HepG2 (cell line): ENCODE measurements around the gene ABHD1. TPM values are rescaled to one million over a fixed set of nuclear protein-coding genes. Genes with fewer than 3 reads are reported as not detected.

Source experiments
- ATAC-seq: fragments of 200-7000 bp; cut with Tn5 transposase; 3 replicates; pipeline ENCODE4 v1.9.1; 2020; ENCODE audit warnings: mild to moderate bottlenecking, moderate library complexity
- BruUV-seq: library from RNA; stranded (reverse); fragments of 400-500 nt; replicated peaks from 2 replicates; lab custom pipeline; 2021; lab: Mats Ljungman, UMichigan
- CTCF ChIA-PET: fragments of 300-600 bp; formaldehyde crosslinking; extraction: SDS; loops from one replicate; lab custom pipeline; 2021; ENCODE audit warnings: low total read pairs, inconsistent platforms, low intra/inter-chr PET ratio; lab: Yijun Ruan, JAX
- POLR2A ChIA-PET: fragments of 350-600 bp; sonication (Branson Sonifier 250); formaldehyde crosslinking; loops from one replicate; lab custom pipeline; 2020; ENCODE audit warnings: antibody characterized with exemption, inconsistent platforms; lab: Yijun Ruan, JAX
- DNase-seq: peaks from one replicate; pipeline ENCODE4 v3.0.0-alpha.2; 2015; ENCODE audit warnings: low spot score
- FAIRE-seq: peaks from 3 replicates; lab custom pipeline; 2011; peaks lifted over from hg19 to GRCh38; lab: Jason Lieb, UNC
- H2AFZ ChIP-seq: one replicate; pipeline ENCODE4 v1.6.1; 2011; ENCODE audit warnings: low read length, inconsistent platforms
- H3K27ac ChIP-seq: fragments of 300-600 bp; 3 replicates; pipeline ENCODE4 v1.8.0; 2011; ENCODE audit warnings: mixed run types, mild to moderate bottlenecking, mixed read lengths, low read length, inconsistent platforms; ENCODE audit not compliant: insufficient read depth; ENCODE audit errors: extremely low read length
- H3K27me3 ChIP-seq, 2 experiments: fragments of 200-600 bp in 1 of 2; 2 replicates in 1 of 2; 3 replicates in 1 of 2; pipeline versions ENCODE4 v1.6.0 to v1.8.0; 2011; ENCODE audit warnings: low read length in 2 of 2, mild to moderate bottlenecking in 2 of 2, moderate library complexity in 2 of 2, inconsistent platforms in 1 of 2; ENCODE audit not compliant: insufficient read depth in 2 of 2, control insufficient read depth in 1 of 2
- H3K36me3 ChIP-seq, 2 experiments: fragments of 200-600 bp in 1 of 2; replicated peaks in 1 of 2; 2 replicates in 1 of 2; 3 replicates in 1 of 2; pipeline versions ENCODE4 v1.5.1 to v1.8.0; 2011; ENCODE audit warnings: low read length in 2 of 2, inconsistent platforms in 1 of 2; ENCODE audit not compliant: insufficient read depth in 2 of 2, control insufficient read depth in 1 of 2
- H3K4me1 ChIP-seq: 2 replicates; pipeline ENCODE4 v1.5.1; 2012; ENCODE audit warnings: low read length, inconsistent platforms; ENCODE audit not compliant: insufficient read depth
- H3K4me2 ChIP-seq: 2 replicates; pipeline ENCODE4 v1.6.0; 2011; ENCODE audit warnings: low read depth, low read length, inconsistent platforms
- H3K4me3 ChIP-seq, 3 experiments: fragments of 200-600 bp in 1 of 3; sonication (generic), shearing (Covaris generic) in 1 of 3; replicated peaks in 1 of 3; 2 replicates each; pipeline ENCODE4 v1.5.1; 2011 to 2016; ENCODE audit warnings: low read length in 3 of 3, inconsistent platforms in 2 of 3, low read depth in 2 of 3, mild to moderate bottlenecking in 2 of 3, control low read depth in 1 of 3, mixed read lengths in 1 of 3; ENCODE audit not compliant: insufficient read depth in 1 of 3
- H3K79me2 ChIP-seq: one replicate; pipeline ENCODE4 v1.6.1; 2011; ENCODE audit warnings: low read length, inconsistent platforms; ENCODE audit not compliant: insufficient read depth
- H3K9ac ChIP-seq: 2 replicates; pipeline ENCODE4 v1.6.0; 2011; ENCODE audit warnings: mild to moderate bottlenecking, low read depth, low read length, inconsistent platforms; ENCODE audit not compliant: insufficient read depth
- H3K9me3 ChIP-seq: 2 replicates; pipeline ENCODE4 v1.5.1; 2012; ENCODE audit warnings: mild to moderate bottlenecking, low read length
- H4K20me1 ChIP-seq: 2 replicates; pipeline ENCODE4 v1.6.0; 2011; ENCODE audit warnings: inconsistent platforms, mild to moderate bottlenecking, low read length, moderate library complexity; ENCODE audit not compliant: insufficient read depth
- CEBPB ChIP-seq: IDR thresholded peaks from 2 replicates; pipeline ENCODE4 v1.6.1; 2011; ENCODE audit warnings: low read depth, low read length, improper control_type of control experiment, borderline replicate concordance
- CHD4 ChIP-seq: fragments of 200-600 bp; sonication (generic); IDR thresholded peaks from 2 replicates; pipeline ENCODE4 v1.7.0; 2017; ENCODE audit warnings: mild to moderate bottlenecking, low read length, borderline replicate concordance
- GLMP ChIP-seq: sonication (generic); formaldehyde crosslinking; IDR thresholded peaks from 2 replicates; pipeline ENCODE4 v1.9.0; 2021; ENCODE audit warnings: missing genetic modification reagents, mild to moderate bottlenecking, borderline replicate concordance
- KMT2A ChIP-seq: sonication (generic); formaldehyde crosslinking; IDR thresholded peaks from 2 replicates; pipeline ENCODE4 v1.4.0; 2020; ENCODE audit warnings: missing genetic modification reagents
- MLXIP ChIP-seq: sonication (generic); formaldehyde crosslinking; IDR thresholded peaks from 2 replicates; pipeline ENCODE4 v1.9.0; 2021; ENCODE audit warnings: missing genetic modification reagents, borderline replicate concordance
- PPARG ChIP-seq: conservative IDR thresholded peaks from 2 replicates; pipeline ENCODE4 v1.6.1; 2016; ENCODE audit warnings: missing biosample characterization, missing genetic modification reagents
- SP1 ChIP-seq, 2 experiments: fragments of 450-650 bp in 1 of 2; sonication (generic) in 1 of 2; formaldehyde crosslinking in 1 of 2; IDR thresholded peaks; 2 replicates each; pipeline versions ENCODE4 v1.4.0 to v1.6.1; 2016 to 2020; ENCODE audit warnings: missing genetic modification reagents in 1 of 2
- ZBTB3 ChIP-seq: sonication (generic); formaldehyde crosslinking; IDR thresholded peaks from 2 replicates; pipeline ENCODE4 v1.4.0; 2020; ENCODE audit warnings: low read depth, mild to moderate bottlenecking, moderate library complexity, missing genetic modification reagents, borderline replicate concordance
- ZGPAT ChIP-seq: IDR thresholded peaks from 2 replicates; pipeline ENCODE4 v1.6.1; 2016; ENCODE audit warnings: mild to moderate bottlenecking
- ZNF484 ChIP-seq: sonication (generic); formaldehyde crosslinking; IDR thresholded peaks from 2 replicates; pipeline ENCODE4 v1.5.1; 2020; ENCODE audit warnings: mild to moderate bottlenecking, low read depth, missing genetic modification reagents, borderline replicate concordance
- ZNF564 ChIP-seq: sonication (generic); formaldehyde crosslinking; IDR thresholded peaks from 2 replicates; pipeline ENCODE4 v1.8.1; 2023; ENCODE audit warnings: mild to moderate bottlenecking, missing genetic modification reagents
- ZNF652 ChIP-seq: IDR thresholded peaks from 2 replicates; pipeline ENCODE4 v1.6.1; 2016; ENCODE audit warnings: low read depth, borderline replicate concordance
- ZNF768 ChIP-seq: sonication (generic); formaldehyde crosslinking; IDR thresholded peaks from 2 replicates; pipeline ENCODE4 v1.4.0; 2020; ENCODE audit warnings: missing genetic modification reagents
- WGBS: methylation state at CpG from one replicate; pipeline ENCODE4 v1.1.6; 2017; ENCODE audit warnings: low lambda C conversion rate; 5-methylcytosine and 5-hydroxymethylcytosine counted together
- in situ Hi-C: cut with HindIII; loops from 2 replicates; pipeline ENCODE4 v1.10.0; 2017; ENCODE audit warnings: low pct_unique_long_range_greater_than_20kb; ENCODE audit not compliant: extremely low pct_ligation_motif_present
- intact Hi-C: fragments of 100-400 bp; cut with micrococcal nuclease; formaldehyde crosslinking; loops from one replicate; pipeline ENCODE4 v1.10.0; 2022; ENCODE audit not compliant: unreplicated experiment
- polyA plus RNA-seq, 8 experiments: library from polyadenylated mRNA; depleted of rRNA in 3 of 8; stranded (reverse) in 7 of 8; unstranded in 1 of 8; fragments of >200 nt; fragmentation: Illumina TruSeq in 4 of 8; extraction: Trizol in 4 of 8; gene quantifications; 2 replicates each; pipeline versions ENCODE4 v1.2.1 to v1.2.3, GENCODE V29; 2011 to 2016; ENCODE audit warnings: low read depth in 4 of 8, missing spikeins in 1 of 8, mixed read lengths in 1 of 8; ENCODE audit not compliant: insufficient read depth in 1 of 8
- total RNA-seq, 5 experiments: library from RNA; depleted of rRNA; stranded (reverse); fragments of >200 nt; fragmentation: Illumina TruSeq; extraction: Trizol; gene quantifications; 2 replicates each; pipeline ENCODE4 v1.2.3, GENCODE V29; 2016; ENCODE audit warnings: low read depth in 1 of 5

Gene ABHD1
- total and polyA plus RNA-seq, 2 of the 13 experiments (the other 11 are each of a cell fraction or from before 2014, with no cell fraction given): 0.04 to 0.81 TPM

GRCh38 chr2:27164960-27165763 is 41.5 kb downstream of the ABHD1 start:
- BruUV-seq: no TSS peak
- ChIA-PET CTCF (no interaction called here), POLR2A (no interaction called here)
- Histone ChIP-seq H3K9me3 (no peaks in the 10 kb centered on the region), H3K27ac (no peak overlapping the region), H3K36me3 (no peaks in the 10 kb centered on the region), H3K9ac (no peak overlapping the region), H3K4me1 (peaks cover 56% of the 10 kb centered on the region), H4K20me1 (no peaks in the 10 kb centered on the region)
- in situ Hi-C loops: no loop called here
- FAIRE-seq: no peak
- TF ChIP-seq ZBTB3 (no peak), ZNF564 (CRISPR knock-in tag) (no peak), CHD4 (no peak), KMT2A (no peak), GLMP (CRISPR knock-in tag) (no peak), ZNF652 (no peak), MLXIP (CRISPR knock-in tag) (no peak), CEBPB (no peak), PPARG (no peak), ZNF484 (CRISPR knock-in tag) (no peak), SP1 (IDR thresholded peaks at IDR 0.05) (no peak), SP1 (CRISPR knock-in tag; IDR thresholded peaks at IDR 0.05) (no peak), ZNF768 (CRISPR knock-in tag) (no peak), ZGPAT (CRISPR knock-in tag) (no peak)
- TF ChIP-seq, all 625 proteins: peak for 0
- no peak overlapping the region for H2AFZ ChIP-seq
- no peaks in the 10 kb centered on the region for H3K27me3 ChIP-seq
- intact Hi-C loops: no loop called here
- no peak overlapping the region for H3K4me3 ChIP-seq
- DNase-seq (no peak), ATAC-seq (no peak)
- WGBS: 96% methylated on average over 8 of the region's 8 CpGs
- H3K79me2 ChIP-seq: no peaks in the 10 kb centered on the region
- H3K4me2 ChIP-seq: no peak overlapping the region
